HepG2 (cell line): ENCODE results near the gene GFER. TPM values are rescaled to one million over a fixed set of nuclear protein-coding genes. Genes with fewer than 3 reads are reported as not detected.

Experiments
- BRCA1 ChIP-seq: sonication (generic); formaldehyde crosslinking; IDR thresholded peaks from 2 replicates; pipeline ENCODE4 v1.4.0; 2020; ENCODE audit warnings: missing genetic modification reagents
- E2F5 ChIP-seq: sonication (generic); formaldehyde crosslinking; conservative IDR thresholded peaks from 2 replicates; pipeline ENCODE4 v1.4.0; 2020; ENCODE audit warnings: missing genetic modification reagents
- HNRNPH1 ChIP-seq: fragments of 200-400 bp; formaldehyde crosslinking; optimal IDR thresholded peaks from 2 replicates; pipeline ENCODE3; 2017; ENCODE audit warnings: mild to moderate bottlenecking, low read depth, low read length
- MAF1 ChIP-seq: sonication (generic); formaldehyde crosslinking; IDR thresholded peaks from 2 replicates; pipeline ENCODE4 v1.5.0; 2020; ENCODE audit warnings: missing genetic modification reagents, borderline replicate concordance
- MAX ChIP-seq: IDR thresholded peaks from 2 replicates; pipeline ENCODE4 v1.6.1; 2012; ENCODE audit warnings: inconsistent platforms
- NFAT5 ChIP-seq: sonication (generic); formaldehyde crosslinking; IDR thresholded peaks from 2 replicates; pipeline ENCODE4 v1.4.0; 2020; ENCODE audit warnings: missing genetic modification reagents
- PHF20 ChIP-seq: sonication (generic); formaldehyde crosslinking; IDR thresholded peaks from 2 replicates; pipeline ENCODE4 v1.5.0; 2020; ENCODE audit warnings: mild to moderate bottlenecking, missing genetic modification reagents
- RORA ChIP-seq: sonication (generic); formaldehyde crosslinking; IDR thresholded peaks from 2 replicates; pipeline ENCODE4 v1.5.0; 2020; ENCODE audit warnings: mild to moderate bottlenecking, missing genetic modification reagents, moderate library complexity
- ZMYM2 ChIP-seq: sonication (generic); formaldehyde crosslinking; IDR thresholded peaks from 2 replicates; pipeline ENCODE4 v1.8.0; 2022; ENCODE audit warnings: mild to moderate bottlenecking, missing genetic modification reagents
- ZNF18 ChIP-seq: sonication (generic); formaldehyde crosslinking; IDR thresholded peaks from 2 replicates; pipeline ENCODE4 v1.8.0; 2022; ENCODE audit warnings: mild to moderate bottlenecking, missing genetic modification reagents; ENCODE audit not compliant: insufficient replicate concordance
- ZNF646 ChIP-seq: sonication (generic); formaldehyde crosslinking; IDR thresholded peaks from 2 replicates; pipeline ENCODE4 v1.9.0; 2021; ENCODE audit warnings: mild to moderate bottlenecking, missing genetic modification reagents
- polyA plus RNA-seq, 8 experiments: library from polyadenylated mRNA; depleted of rRNA in 3 of 8; stranded (reverse) in 7 of 8; unstranded in 1 of 8; fragments of >200 nt; fragmentation: Illumina TruSeq in 4 of 8; extraction: Trizol in 4 of 8; gene quantifications; 2 replicates each; pipeline versions ENCODE4 v1.2.1 to v1.2.3, GENCODE V29; 2011 to 2016; ENCODE audit warnings: low read depth in 4 of 8, missing spikeins in 1 of 8, mixed read lengths in 1 of 8; ENCODE audit not compliant: insufficient read depth in 1 of 8
- total RNA-seq, 5 experiments: library from RNA; depleted of rRNA; stranded (reverse); fragments of >200 nt; fragmentation: Illumina TruSeq; extraction: Trizol; gene quantifications; 2 replicates each; pipeline ENCODE4 v1.2.3, GENCODE V29; 2016; ENCODE audit warnings: low read depth in 1 of 5

Gene GFER
- total and polyA plus RNA-seq, 2 of the 13 experiments (the other 11 are each of a cell fraction or from before 2014, with no cell fraction given), result 28.6 to 71.7 TPM

GRCh38 chr16:1985466-1986150 lies 1.6 kb downstream of the GFER start (continued):
- no peak for TF ChIP-seq ZNF18 (CRISPR knock-in tag)
- no peak for TF ChIP-seq RORA (CRISPR knock-in tag)
- no peak for TF ChIP-seq NFAT5 (CRISPR knock-in tag)
- TF ChIP-seq MAX, result 0 out of 2 replicates have a peak, but pooled peaks have one; percentile 15
- TF ChIP-seq ZMYM2, result no peak
- no peak for TF ChIP-seq ZNF646
- no peak for TF ChIP-seq E2F5 (CRISPR knock-in tag)
- TF ChIP-seq BRCA1 (CRISPR knock-in tag), result no peak
- TF ChIP-seq PHF20 (CRISPR knock-in tag), result no peak
- no peak for TF ChIP-seq MAF1
- TF ChIP-seq HNRNPH1, result no peak
